ENCODE results near the gene EML1. TPM values are rescaled to one million over a fixed set of nuclear protein-coding genes. Genes with fewer than 3 reads are reported as not detected.

Gene EML1
- total RNA-seq, 2 experiments from 2014 or later = not detected

DNA sequence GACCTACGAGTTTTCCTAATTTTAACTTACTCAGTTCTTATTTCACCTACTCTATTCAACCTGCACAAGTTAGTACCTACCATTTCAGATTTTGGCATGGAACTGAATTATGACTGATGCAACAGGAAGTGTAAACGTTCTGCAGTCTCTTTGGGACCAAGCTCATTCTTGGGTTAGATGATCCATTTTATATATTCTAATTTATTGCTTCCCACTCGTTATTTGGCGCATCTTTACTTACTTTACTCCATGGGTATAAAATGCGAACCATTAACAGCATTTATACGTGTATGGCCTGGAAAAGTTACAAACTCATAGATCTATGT is 1.0 kb upstream of the EML1 start:
- Histone ChIP-seq H2AFZ (ENCODE audit: low read length) (no peak overlapping the region), H3K36me3 (ENCODE audit: insufficient read depth, low read length) (no peaks in the 10 kb centered on the region), H3K4me1 (ENCODE audit: insufficient read depth, low read length, poor library complexity, severe bottlenecking) (peaks cover 3% of the 10 kb centered on the region), H3K9me2 (ENCODE audit: insufficient read depth, low read length) (no peaks in the 10 kb centered on the region), H3K9me3 (ENCODE audit: low read length) (no peaks in the 10 kb centered on the region), H3K4me3 (ENCODE audit: low read depth, low read length, poor library complexity, severe bottlenecking) (no peak overlapping the region), H3K4me2 (ENCODE audit: low read length) (no peak overlapping the region), H3K27ac (ENCODE audit: low read depth, low read length, poor library complexity, severe bottlenecking) (no peak overlapping the region), H3K79me2 (ENCODE audit: insufficient read depth, low read depth, low read length) (no peaks in the 10 kb centered on the region), H4K20me1 (ENCODE audit: insufficient read depth, low read length) (no peaks in the 10 kb centered on the region)
- ChIA-PET CTCF (ENCODE audit: unreplicated experiment) (no interaction called here), POLR2A (no interaction called here)
- intact Hi-C loops (cut with micrococcal nuclease; ENCODE audit: unreplicated experiment) = loop anchor here (5.0 kb wide), 1 partner anchor 105 kb away; no protein-coding TSS in a partner anchor
- no peak for TF ChIP-seq CTCF (conservative IDR thresholded peaks at IDR 0.05; ENCODE audit: low read length)
- TF ChIP-seq EZH2phosphoT487 (IDR thresholded peaks at IDR 0.05; ENCODE audit: borderline replicate concordance, low read depth, low read length) = no peak
- BruUV-seq (replicated peaks) = no TSS peak
- no peak for DNase-seq (ENCODE audit: low spot score)

DNA sequence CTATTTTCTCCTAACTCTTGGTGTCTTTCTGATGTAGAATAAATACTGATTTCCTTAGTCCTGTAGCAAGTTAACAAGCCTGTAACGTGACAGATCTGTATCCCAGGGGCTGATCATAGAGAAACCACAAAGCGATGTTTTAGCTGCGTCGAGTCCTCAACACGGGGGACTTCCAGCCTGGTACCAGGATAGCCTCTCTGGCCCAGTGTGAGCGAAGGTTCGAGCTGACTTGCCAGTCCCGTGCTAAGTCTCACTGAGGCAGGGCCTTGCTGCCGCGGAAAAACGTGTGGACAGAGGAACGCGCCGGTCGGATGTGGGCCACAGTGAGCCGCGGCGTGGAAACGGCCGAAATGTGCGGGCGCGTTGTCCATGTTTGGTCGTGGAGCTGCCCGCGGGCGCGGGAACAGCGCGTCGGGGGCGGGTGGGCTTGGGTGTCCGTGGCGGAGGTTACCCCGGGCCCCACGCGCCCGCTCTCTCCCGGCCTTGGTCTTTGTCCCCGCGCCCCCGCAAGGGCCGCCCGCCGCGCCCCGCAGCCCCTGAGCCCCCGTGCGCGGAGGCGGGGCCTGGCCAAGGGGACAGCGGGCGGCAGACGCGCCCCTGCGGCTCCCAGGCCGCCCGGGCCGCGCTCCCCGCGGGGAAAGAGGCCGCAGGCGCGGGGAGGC is 531 bp upstream of the EML1 start:
- CTCF ChIA-PET (ENCODE audit: unreplicated experiment) = interaction anchor here (0.9 kb wide), 1 partner anchor 217 kb away, joined by 3 read pairs; no protein-coding TSS in a partner anchor

More for the DNA sequence above, 531 bp upstream of the EML1 start:
- Histone ChIP-seq H3K9me2 (ENCODE audit: insufficient read depth, low read length) (no peaks in the 10 kb centered on the region), H3K9me3 (ENCODE audit: low read length) (no peaks in the 10 kb centered on the region), H3K4me2 (ENCODE audit: low read length) (no peak overlapping the region), H3K36me3 (ENCODE audit: insufficient read depth, low read length) (no peaks in the 10 kb centered on the region), H4K20me1 (ENCODE audit: insufficient read depth, low read length) (no peaks in the 10 kb centered on the region), H3K27ac (ENCODE audit: low read depth, low read length, poor library complexity, severe bottlenecking) (no peak overlapping the region), H3K4me1 (ENCODE audit: insufficient read depth, low read length, poor library complexity, severe bottlenecking) (peaks cover 3% of the 10 kb centered on the region), H3K4me3 (ENCODE audit: low read depth, low read length, poor library complexity, severe bottlenecking) (no peak overlapping the region), H2AFZ (ENCODE audit: low read length) (no peak overlapping the region), H3K79me2 (ENCODE audit: insufficient read depth, low read depth, low read length) (no peaks in the 10 kb centered on the region)
- intact Hi-C loops (cut with micrococcal nuclease; ENCODE audit: unreplicated experiment) = loop anchor here (5.0 kb wide), 1 partner anchor 105 kb away; no protein-coding TSS in a partner anchor
- POLR2A ChIA-PET = no interaction called here
- DNase-seq (ENCODE audit: low spot score) = no peak
- no TSS peak for BruUV-seq (replicated peaks)
- no peak for TF ChIP-seq EZH2phosphoT487 (IDR thresholded peaks at IDR 0.05; ENCODE audit: borderline replicate concordance, low read depth, low read length)
- no peak for TF ChIP-seq CTCF (conservative IDR thresholded peaks at IDR 0.05; ENCODE audit: low read length)
